ENCODE results near the gene KIAA0825. TPM values are rescaled to one million over a fixed set of nuclear protein-coding genes. Genes with fewer than 3 reads are reported as not detected.

The KIAA0825 gene
- polyA plus RNA-seq, 1 of the 3 experiments (the other 2 are of a cell fraction) = 0.61 TPM

Other genes starting within 250 kb of the KIAA0825 start
- 4.8 and 5.5 TPM in 2 replicates for gene SLF1, start 65 bp upstream of the KIAA0825 start, polyA plus RNA-seq (2012; rRNA removed)